Ishikawa (cell line): ENCODE measurements around the gene HPS3.

Experiments
- NFIC ChIP-seq: IDR thresholded peaks from 2 replicates; pipeline ENCODE4 v1.6.1; 2012
- RAD21 ChIP-seq: IDR thresholded peaks from 2 replicates; pipeline ENCODE4 v1.6.1; 2012; ENCODE audit warnings: low read depth

DNA sequence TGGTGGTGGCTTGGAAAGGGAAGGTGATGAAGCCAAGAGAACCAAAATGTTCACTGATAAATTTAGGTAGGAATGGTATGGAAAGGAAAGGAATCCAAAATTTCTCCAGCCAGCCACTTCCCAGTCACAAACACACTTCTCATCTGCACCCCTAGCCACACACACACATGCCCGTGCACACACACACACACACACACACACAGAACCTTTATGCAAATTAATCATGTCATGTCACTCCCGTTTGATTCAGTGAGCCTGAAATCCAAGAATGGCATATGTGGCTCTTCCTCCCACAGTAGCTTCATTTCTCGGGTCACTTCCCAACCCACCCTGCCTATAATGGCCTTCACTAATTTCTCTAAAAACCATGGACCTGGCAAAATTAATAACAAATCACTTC is 40.0 kb upstream of the HPS3 start:
- TF ChIP-seq RAD21: no peak
- TF ChIP-seq NFIC: no peak
